Measurements from ENCODE around the gene C19orf12.

Gene C19orf12

GRCh38 chr19:29662278-29662603, 52.8 kb downstream of the C19orf12 start:
- DNase-seq = no peak

- DNase-seq = no peak
Measured at GRCh38 chr19:29660835-29661234, 54.2 kb downstream of the C19orf12 start.

DNA sequence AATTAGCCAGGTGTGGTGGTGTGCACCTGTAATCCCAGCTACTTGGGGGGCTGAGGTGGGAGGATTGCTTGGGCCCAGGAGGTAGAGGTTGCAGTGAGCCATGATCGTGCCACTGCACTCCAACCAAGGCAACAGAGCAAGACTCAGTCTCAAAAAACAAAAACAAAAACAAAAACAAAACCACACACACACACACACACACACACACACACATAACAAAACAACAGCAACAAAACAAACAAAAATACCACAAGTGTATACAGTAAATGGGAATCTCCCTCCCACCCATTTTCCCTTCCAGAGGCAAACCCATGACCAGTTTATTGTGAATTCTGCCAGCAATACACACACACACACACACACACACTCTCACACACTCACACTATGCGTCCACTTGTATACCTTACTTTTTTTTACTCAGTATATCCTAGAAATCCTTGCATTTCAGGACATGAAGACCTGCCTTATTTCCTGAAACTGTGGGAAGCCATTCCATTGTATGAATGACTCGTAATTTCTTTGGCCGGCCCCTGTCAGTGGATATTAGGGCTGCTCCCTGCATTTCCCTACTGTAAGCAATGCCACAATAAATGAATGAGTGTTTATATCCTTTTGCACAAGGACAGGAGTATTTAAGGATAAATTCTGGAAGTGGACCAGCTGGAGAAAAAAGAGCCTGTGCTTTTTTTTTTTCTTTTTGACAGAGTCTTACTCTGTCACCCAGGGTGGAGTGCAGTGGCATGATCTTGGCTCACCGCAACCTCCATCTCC, 56.7 kb downstream of the C19orf12 start:
- DNase-seq = no peak

DNA sequence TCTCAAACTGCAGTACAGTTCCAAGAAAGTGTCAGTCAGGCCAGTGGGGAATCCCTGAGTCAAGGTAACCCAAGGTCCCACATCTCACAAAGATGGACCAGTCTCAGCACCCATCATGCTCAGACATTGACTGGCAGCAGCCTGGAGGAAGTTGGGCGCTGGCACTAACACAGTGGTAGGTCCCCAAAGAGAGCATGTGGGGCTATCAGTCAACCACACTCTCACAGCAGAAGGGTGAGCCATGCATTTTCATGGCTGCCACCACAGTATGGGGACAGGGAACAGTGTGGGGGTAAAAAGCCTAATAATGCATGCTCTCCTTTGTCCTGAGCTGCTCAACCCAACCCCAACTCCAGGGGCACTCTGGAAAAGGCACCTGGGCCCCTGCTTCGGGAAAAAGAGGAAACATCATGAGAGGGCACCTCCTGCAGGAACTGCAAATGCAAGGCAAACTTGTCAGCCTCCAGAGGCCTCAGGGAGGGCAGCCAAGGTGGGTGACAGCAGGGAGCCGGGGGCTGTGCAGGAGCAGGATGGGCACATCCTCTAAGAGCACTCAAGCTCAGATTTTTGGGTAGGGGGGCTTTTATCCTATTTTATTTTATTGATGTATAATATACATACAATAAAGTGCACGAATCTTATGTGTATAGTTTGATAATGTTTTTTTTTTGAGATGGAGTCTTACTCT, 59.3 kb downstream of the C19orf12 start:
- DNase-seq = no peak

DNA sequence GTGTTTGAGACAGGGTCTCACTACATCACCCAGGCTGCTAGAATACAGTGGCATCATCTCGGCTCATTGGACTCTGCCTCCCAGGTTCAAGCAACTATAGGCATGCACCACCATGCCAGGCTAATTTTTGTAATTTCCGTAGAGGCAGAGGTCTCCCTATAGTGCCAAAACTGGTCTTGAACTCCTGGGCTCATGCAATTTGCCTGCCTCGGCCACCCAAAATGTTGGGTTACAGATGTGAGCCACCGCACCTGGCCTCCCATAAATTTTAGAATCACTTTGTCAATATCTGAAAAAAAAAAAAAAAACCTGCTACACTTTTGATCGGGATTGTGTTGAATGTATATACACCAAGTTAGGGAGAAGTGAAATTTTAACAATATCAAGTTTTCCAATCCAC, 61.7 kb downstream of the C19orf12 start:
- DNase-seq = no peak

GRCh38 chr19:29651622-29652394, 63.3 kb downstream of the C19orf12 start:
- no peak for DNase-seq

GRCh38 chr19:29650772-29651387, 64.2 kb downstream of the C19orf12 start:
- no peak for DNase-seq

All from GF-D8 (cell line).